Omental fat pad (tissue), 4 donors: ENCODE measurements around the gene LRWD1. TPM values are rescaled to one million over a fixed set of nuclear protein-coding genes. Genes with fewer than 3 reads are reported as not detected.
"Not testable (repeated sequence)": the region's sequence is repeated elsewhere in the genome, so short reads cannot be mapped to it uniquely, and the experiment has no call there.

ENCODE experiments used
- ATAC-seq: fragments of 150-250 bp; one replicate; pipeline ENCODE4 v1.9.1; 2016; ENCODE audit warnings: mild to moderate bottlenecking, moderate library complexity; ENCODE audit not compliant: low FRiP score
- DNase-seq: peaks from one replicate; pipeline ENCODE4 v3.0.0-alpha.2; 2019; ENCODE audit warnings: low spot score
- CTCF ChIP-seq, 3 donors: fragments of 450-650 bp; IDR thresholded peaks; one replicate each; pipeline ENCODE4 v1.5.1; 2016 to 2017; ENCODE audit warnings: antibody characterized with exemption in 3 of 3, mild to moderate bottlenecking in 3 of 3, moderate library complexity in 2 of 3
- total RNA-seq, 4 donors: library from RNA; depleted of rRNA; stranded (reverse); fragments of >200 nt; gene quantifications; one replicate each; pipeline ENCODE4 v1.1.0, GENCODE V29; 2016

Gene LRWD1
- total RNA-seq, 4 donors from 2014 or later = 9.8 to 19.3 (median 11.4) TPM

GRCh38 chr7:102451371-102452054, 13.3 kb upstream of the LRWD1 start:
- TF ChIP-seq CTCF (IDR thresholded peaks at IDR 0.05) = no peak
- ATAC-seq = no peak
- DNase-seq = no peak

DNA sequence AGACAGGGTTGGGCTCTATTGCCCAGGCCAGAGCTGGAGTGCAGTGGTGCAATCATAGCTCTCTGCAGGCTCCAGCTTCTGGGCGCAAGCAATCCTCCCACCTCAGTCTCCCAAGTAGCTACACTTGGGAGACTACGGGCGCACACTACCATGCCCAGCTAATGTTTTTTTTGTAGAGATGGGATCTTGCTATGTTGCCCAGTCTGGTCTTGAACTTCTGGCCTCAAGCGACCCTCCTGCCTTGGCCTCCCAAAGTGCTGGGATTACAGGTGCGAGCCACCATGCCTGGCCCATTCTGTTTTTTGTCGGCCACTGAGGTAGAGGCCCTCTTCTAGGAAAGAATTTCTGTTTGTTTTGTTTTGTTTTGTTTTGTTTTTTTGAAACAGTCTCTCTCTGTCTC, 12.3 kb upstream of the LRWD1 start:
- TF ChIP-seq CTCF (IDR thresholded peaks at IDR 0.05) = no peak
- DNase-seq = no peak
- no peak for ATAC-seq

- DNase-seq (no peak), ATAC-seq (no peak)
- no peak for TF ChIP-seq CTCF (IDR thresholded peaks at IDR 0.05)
Observed at GRCh38 chr7:102453319-102453718, 11.5 kb upstream of the LRWD1 start.

DNA sequence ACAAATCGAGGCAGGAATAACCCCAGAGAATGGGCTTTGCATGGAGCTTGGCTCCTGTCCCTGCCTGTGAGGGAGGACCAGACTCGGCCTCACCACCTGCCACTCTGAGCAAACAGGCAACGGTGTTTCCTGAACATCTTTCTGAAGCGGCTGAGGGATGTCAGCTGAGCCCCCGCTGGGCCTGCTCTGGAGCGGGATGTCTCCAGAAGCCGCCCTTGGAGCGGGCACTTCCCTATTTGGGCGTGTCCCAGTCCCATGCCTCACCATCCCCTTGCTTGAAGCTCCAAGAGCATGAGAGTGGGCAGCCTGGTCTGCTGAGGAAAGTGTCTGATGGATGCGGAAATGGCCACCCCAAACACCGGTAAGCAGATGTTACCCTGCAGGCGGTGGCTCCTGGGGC, 10.3 kb upstream of the LRWD1 start:
- TF ChIP-seq CTCF (IDR thresholded peaks at IDR 0.05) = no peak
- ATAC-seq (no peak), DNase-seq (no peak)

DNA sequence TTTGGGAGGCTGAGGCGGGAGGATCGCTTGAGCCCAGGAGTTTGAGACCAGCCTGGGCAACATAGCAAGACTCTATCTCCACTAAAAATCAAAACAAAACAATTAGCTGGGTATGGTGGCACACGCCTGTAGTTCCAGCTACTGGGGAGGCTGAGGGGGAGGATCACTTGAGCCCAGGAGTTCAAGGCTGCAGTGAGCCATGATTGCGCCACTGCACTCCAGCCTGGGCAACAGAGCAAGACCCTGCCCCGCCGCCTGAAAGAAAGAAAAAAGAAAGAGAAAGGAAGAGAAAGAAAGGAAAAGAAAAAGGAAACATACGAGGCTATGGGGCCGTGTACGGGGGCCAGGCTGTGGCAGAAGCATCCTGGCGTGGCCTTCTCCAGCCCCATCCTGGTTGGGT, 9.9 kb upstream of the LRWD1 start:
- ATAC-seq, DNase-seq: not testable (repeated sequence)

- TF ChIP-seq CTCF (IDR thresholded peaks at IDR 0.05) = no peak
- no peak for DNase-seq
- no peak for ATAC-seq
Observed at GRCh38 chr7:102455596-102455995, 9.2 kb upstream of the LRWD1 start.

GRCh38 chr7:102456327-102456726, 8.5 kb upstream of the LRWD1 start:
- no peak for ATAC-seq
- no peak for DNase-seq
- no peak for TF ChIP-seq CTCF (IDR thresholded peaks at IDR 0.05)
